Effector memory CD4-positive, alpha-beta T cell (primary cell): ENCODE data around the gene COL15A1.

Source experiments
- DNase-seq, 3 donors: peaks; one replicate each; pipeline ENCODE4 v3.0.0-alpha.2; 2020
- H3K27ac ChIP-seq: 2 replicates; pipeline ENCODE4 v1.7.0; 2013; ENCODE audit warnings: mild to moderate bottlenecking, low read length, moderate library complexity; ENCODE audit not compliant: insufficient read depth, poor library complexity, severe bottlenecking
- H3K27me3 ChIP-seq: replicated peaks from 2 replicates; pipeline ENCODE4 v1.7.0; 2013; ENCODE audit warnings: mild to moderate bottlenecking, low read length; ENCODE audit not compliant: insufficient read depth, control insufficient read depth, poor library complexity, severe bottlenecking
- H3K36me3 ChIP-seq: 2 replicates; pipeline ENCODE4 v1.7.0; 2013; ENCODE audit warnings: mild to moderate bottlenecking, low read length, moderate library complexity; ENCODE audit not compliant: control insufficient read depth, insufficient read depth
- H3K4me1 ChIP-seq: 2 replicates; pipeline ENCODE4 v1.7.0; 2013; ENCODE audit warnings: low read length, mild to moderate bottlenecking; ENCODE audit not compliant: control insufficient read depth, insufficient read depth, poor library complexity, severe bottlenecking
- H3K4me3 ChIP-seq: 2 replicates; pipeline ENCODE4 v1.7.0; 2013; ENCODE audit warnings: low read length, low read depth, mild to moderate bottlenecking; ENCODE audit not compliant: insufficient read depth, poor library complexity, severe bottlenecking
- H3K9me3 ChIP-seq: 2 replicates; pipeline ENCODE4 v1.7.0; 2013; ENCODE audit warnings: mild to moderate bottlenecking, low read length, moderate library complexity; ENCODE audit not compliant: control insufficient read depth

COL15A1 gene

DNA sequence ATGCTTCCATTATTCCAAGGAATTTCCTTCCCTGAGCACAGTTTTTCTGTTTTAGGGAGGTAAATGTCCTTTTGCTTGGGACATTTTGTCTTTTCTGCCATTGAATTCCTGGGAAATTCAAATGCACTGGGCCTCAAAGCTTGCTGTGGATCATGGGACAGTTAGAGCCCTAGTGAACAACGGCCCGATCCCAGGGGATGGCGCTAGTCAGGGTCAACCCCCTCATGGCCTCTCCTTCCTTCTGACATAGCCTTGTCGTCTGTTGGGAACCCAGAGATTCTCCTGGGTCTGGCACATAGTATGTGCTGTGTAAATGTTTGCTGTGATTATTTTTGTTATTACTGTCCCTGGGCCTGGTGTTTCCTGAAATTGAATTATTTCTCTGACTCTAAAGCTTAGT, 30.7 kb upstream of the COL15A1 start:
- H3K27ac ChIP-seq, result no peak overlapping the region
- H3K9me3 ChIP-seq, result no peaks in the 10 kb centered on the region
- no peak overlapping the region for H3K4me3 ChIP-seq
- H3K4me1 ChIP-seq, result no peaks in the 10 kb centered on the region
- no peaks in the 10 kb centered on the region for H3K27me3 ChIP-seq
- H3K36me3 ChIP-seq, result no peaks in the 10 kb centered on the region
- DNase-seq, result no peak

DNA sequence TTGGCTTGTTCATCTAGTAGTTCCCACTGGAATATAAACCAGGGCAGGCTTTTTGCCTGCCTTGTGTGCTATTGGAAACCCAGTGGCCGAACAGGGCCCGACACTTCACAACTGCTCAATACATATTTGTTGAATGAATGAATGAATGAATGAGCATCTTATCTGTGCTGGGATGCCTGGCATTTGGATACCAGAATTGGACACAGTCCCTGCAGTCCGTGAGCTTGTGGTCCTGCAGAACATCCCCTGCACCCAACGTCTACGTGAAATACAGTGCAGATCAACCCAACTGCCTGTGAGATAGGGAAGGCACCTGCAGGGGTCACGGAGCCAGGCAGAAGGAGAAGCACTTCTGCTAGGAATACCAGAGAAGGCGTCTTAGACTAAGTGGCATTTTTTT, 30.0 kb upstream of the COL15A1 start:
- no peak overlapping the region for H3K4me3 ChIP-seq
- H3K27me3 ChIP-seq, result no peaks in the 10 kb centered on the region
- no peaks in the 10 kb centered on the region for H3K9me3 ChIP-seq
- H3K4me1 ChIP-seq, result no peaks in the 10 kb centered on the region
- H3K27ac ChIP-seq, result no peak overlapping the region
- no peak for DNase-seq
- no peaks in the 10 kb centered on the region for H3K36me3 ChIP-seq

DNA sequence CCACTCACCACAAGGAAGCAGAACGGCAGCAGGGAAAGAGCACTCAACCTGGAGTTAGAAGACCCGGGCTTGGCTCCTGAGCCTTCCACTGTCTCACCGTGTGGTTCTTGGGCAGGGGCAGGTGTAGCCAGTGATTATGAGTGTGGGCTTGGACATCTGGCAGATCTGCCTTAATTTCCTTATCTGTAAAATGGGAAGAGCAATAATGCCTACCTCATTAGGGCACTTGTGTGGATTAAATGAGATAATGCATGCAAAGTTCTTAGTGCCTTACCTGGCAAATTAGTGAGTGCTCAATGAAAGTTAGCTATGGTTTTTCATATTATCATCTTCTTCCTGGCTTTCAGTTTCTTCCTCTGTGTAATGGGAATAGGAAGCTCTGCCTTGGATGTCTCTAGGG, 28.1 kb upstream of the COL15A1 start:
- Histone ChIP-seq H3K4me1 (no peaks in the 10 kb centered on the region), H3K27me3 (no peaks in the 10 kb centered on the region), H3K27ac (no peak overlapping the region), H3K9me3 (no peaks in the 10 kb centered on the region), H3K4me3 (no peak overlapping the region), H3K36me3 (no peaks in the 10 kb centered on the region)
- DNase-seq, result no peak

DNA sequence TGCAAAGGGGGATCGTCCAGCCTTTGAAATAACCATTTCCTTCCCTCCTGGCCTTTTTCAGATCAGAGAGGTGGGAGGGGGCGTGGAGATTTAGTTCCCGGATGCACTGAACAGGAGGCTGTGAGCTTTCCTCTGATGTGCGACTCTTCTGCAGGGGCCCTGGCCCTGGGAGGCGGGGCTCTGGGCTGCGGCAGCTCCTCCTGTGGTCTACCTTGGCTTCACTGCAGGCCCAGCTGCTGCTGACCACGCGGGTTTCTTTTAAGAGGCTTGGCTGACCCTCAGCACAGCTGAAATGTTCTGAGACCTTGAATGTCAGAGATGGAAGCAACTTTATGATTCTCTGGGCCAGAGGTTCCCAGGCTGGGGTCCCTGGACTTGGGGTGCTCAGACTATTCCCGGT, 27.0 kb upstream of the COL15A1 start:
- Histone ChIP-seq H3K27me3 (no peaks in the 10 kb centered on the region), H3K36me3 (no peaks in the 10 kb centered on the region), H3K4me3 (no peak overlapping the region), H3K27ac (no peak overlapping the region), H3K4me1 (no peaks in the 10 kb centered on the region), H3K9me3 (no peaks in the 10 kb centered on the region)
- no peak for DNase-seq

DNA sequence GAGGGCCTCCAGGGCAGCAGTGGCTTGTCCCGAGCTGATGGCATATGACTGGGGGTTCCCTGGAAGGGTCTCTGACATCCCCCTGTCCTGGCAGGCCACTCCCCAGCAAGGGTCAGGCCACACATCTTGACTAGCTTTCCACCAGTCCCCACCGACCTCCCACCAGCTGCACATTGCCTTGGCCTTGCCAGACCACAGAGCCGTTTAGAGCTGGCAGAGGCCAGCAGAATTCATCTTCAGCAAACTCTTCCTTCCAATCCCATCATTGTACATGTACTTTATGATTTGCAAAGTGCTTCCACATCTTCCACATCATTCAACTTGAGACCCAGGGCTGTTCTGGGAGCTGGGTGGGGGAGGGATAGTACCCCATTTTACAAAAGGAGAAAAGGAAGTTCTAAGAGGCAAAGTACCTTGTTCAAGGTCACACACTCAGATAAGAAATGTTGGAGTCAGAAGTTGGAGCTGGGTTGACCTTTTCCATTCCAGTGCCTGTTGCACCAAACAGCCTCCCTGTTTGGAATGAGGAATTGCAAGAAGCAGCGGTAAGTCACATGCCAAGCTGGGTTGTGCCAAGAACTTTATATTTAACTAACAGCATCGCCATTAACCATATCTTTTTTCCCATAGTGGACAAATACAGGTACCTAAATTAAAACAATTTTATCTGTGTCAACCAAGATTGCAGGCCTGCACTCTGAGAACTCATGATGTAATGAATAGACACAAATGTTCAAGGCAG, 25.8 kb upstream of the COL15A1 start:
- no peak overlapping the region for H3K27ac ChIP-seq
- H3K9me3 ChIP-seq, result no peaks in the 10 kb centered on the region
- H3K36me3 ChIP-seq, result no peaks in the 10 kb centered on the region
- no peak for DNase-seq
- H3K4me1 ChIP-seq, result no peaks in the 10 kb centered on the region
- no peak overlapping the region for H3K4me3 ChIP-seq
- H3K27me3 ChIP-seq, result no peaks in the 10 kb centered on the region

DNA sequence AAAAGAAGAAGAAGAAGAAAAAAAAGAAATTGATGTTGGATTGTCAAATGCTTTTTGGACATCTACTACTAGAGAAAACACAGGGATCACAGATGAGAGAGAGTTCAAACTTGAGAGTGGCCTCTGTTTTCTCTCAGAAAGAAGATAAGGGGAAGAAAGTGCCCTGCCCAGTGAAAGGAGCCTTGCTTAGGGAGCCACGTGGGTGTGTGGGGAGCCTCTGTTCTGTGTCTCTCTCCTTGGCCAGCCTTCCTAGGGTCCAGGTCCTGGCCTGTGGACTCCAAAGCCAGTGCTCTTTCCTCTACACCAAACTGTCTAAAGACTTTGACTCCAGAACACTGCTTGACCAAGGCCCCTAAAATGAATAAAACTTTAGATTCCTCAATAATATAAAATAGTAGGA, 22.0 kb upstream of the COL15A1 start:
- Histone ChIP-seq H3K4me3 (no peak overlapping the region), H3K36me3 (no peaks in the 10 kb centered on the region), H3K4me1 (no peaks in the 10 kb centered on the region), H3K27ac (no peak overlapping the region), H3K27me3 (no peaks in the 10 kb centered on the region), H3K9me3 (no peaks in the 10 kb centered on the region)
- no peak for DNase-seq

DNA sequence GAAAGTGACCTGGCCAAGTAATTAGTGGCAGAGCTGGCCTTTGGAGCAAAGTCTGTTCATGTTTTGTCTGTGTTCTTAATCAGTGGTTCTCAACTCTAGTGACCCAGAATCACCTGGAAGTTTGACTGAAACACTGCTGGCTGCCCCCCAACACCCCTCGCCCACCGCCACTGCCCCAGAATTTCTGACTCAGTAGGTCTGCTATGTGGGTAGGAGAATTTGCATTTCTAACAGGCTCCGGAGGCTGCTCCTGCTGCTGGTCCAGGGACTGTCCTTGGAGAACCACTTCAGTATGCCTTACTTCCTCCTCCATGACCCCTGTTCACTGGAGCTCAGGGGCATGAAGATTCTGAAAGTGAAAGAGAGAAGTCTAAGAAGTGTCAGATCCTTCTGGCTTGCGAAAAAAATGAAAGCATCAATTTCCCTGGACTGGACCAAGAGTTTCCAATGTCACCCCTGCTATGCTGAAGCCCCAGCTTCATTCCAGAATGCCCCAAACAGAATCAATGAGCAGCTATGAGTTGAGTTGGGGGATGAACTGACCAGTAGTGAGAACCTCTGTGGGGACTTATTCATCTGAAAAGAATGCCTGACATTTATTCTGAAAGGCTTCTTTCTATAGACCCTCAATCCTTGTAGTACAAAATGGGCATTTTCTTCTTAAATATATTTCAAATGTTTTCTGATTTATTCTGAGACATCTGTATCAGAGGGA, 20.8 kb upstream of the COL15A1 start:
- Histone ChIP-seq H3K4me1 (no peaks in the 10 kb centered on the region), H3K27me3 (no peaks in the 10 kb centered on the region), H3K9me3 (no peaks in the 10 kb centered on the region), H3K36me3 (no peaks in the 10 kb centered on the region), H3K4me3 (no peak overlapping the region), H3K27ac (no peak overlapping the region)
- DNase-seq, result no peak

DNA sequence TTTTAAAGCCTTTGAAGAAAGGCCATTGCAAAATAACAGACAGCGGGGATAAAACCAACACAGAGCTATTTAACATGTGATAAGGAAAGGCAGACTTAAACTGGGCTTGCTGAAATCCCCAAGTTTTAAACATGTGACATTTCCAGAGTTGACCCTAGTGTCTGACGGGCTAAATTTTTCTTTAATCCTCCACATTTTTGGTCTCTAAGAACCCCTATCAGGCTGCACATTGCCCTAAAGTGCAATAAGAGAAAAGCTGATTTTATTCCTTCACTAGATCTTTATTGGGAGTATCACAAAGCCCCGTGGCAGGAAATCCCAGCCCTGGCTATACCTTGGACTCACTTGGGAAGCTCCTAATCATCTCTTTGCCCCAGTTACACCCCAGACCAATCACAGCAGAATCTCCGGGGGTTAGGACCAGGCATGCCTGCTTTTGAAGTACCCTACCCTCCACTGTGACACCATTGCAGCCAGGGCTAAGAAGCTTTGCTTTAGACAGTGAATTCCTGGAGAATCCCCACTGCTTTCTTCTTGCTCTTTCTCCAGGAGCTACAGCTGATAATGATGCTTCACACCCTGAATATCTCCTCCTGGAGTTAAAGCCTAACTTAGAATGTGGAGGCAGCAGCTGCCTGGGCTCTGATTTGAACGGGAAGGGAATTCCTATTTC, 20.1 kb upstream of the COL15A1 start:
- H3K27me3 ChIP-seq, result no peaks in the 10 kb centered on the region
- no peaks in the 10 kb centered on the region for H3K36me3 ChIP-seq
- H3K9me3 ChIP-seq, result no peaks in the 10 kb centered on the region
- H3K4me1 ChIP-seq, result no peaks in the 10 kb centered on the region
- H3K4me3 ChIP-seq, result no peak overlapping the region
- H3K27ac ChIP-seq, result no peak overlapping the region
- no peak for DNase-seq

DNA sequence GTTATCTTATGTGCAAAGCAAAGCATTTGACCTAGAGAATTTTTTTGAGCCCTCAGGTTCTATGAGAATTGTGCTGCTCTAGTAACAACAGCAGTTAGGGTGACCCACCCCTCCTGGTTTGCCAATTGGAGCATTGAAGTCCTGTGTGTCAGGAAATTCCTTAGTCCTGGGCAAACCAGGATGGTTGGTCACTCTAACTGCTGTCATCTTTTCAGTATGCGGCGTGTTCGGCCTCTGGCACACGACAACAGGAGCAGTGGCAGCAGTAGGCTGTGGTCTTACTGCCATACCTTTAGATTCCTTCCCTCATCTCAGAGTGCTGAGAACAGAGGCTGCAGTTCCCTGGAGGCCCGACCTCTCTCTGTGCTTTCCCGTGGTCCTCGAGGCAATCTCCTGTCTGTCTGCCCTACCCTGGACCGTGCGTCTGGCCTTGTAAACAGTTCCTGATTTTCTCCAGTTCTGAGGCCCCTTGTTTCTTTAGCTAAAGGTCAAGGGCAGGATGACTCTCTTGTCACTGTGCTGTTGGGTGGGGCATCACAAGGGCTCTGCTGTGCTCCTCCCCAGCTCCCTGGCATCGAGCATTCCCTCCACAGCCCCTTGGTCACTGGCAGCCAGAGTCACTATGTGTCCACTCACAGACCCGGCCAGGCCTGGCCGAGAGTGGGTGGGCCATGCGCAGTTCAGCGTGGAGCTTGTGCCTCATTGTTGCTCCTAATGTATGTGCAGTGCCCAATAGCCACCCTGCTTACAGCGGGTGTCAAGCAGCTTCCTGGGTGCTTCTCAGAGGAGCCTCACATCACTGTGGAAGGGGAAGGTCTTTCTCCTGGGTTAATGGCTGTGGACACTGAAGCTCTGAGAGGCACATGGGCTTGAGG, 18.5 kb upstream of the COL15A1 start:
- Histone ChIP-seq H3K27ac (no peak overlapping the region), H3K4me3 (no peak overlapping the region), H3K9me3 (no peaks in the 10 kb centered on the region), H3K4me1 (no peaks in the 10 kb centered on the region), H3K36me3 (no peaks in the 10 kb centered on the region), H3K27me3 (no peaks in the 10 kb centered on the region)
- DNase-seq, result no peak
